Erythroblast (primary cell): Measurements from ENCODE around the gene SELENON.

Source experiments
- GATA1 ChIP-seq: IDR thresholded peaks from 2 replicates; pipeline ENCODE4 v1.6.1; 2011; ENCODE audit warnings: low read depth, mild to moderate bottlenecking, control low read depth, low read length, moderate library complexity
- POLR2A ChIP-seq: IDR thresholded peaks from 2 replicates; pipeline ENCODE4 v1.6.1; 2011; ENCODE audit warnings: mild to moderate bottlenecking, low read length

DNA sequence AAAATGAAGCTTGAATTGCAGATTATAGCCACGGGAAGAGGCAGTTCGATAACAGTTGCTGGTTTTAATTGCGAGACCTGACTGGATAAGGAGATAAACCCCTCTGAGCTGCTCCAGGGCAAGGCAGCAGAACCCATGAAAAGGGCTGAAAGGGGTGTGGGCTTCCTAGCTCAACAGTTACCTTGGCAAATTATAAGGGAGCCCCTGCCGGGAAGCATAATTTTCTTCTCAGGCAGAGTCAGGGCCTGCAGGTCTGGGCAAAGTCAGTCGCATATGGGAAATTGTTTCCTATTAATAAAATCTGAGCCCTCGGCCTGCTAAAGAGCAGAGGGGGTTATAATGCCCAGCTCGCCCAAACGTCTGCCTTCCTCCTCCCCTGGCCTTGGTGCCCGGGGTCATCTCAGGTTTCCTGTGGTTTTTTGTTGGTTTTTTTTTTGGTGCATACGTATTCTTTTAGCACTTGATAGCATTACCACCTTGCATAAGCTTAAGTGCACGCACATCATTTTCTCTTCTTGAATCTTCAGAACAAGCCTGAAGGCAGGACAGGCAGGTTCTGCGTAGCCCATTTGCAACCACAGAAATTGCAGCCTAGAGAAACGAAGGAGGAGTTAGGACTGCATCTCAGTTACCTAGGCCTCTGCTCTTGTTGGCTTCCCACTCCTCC, 33.9 kb upstream of the SELENON start:
- TF ChIP-seq POLR2A (no peak), GATA1 (no peak)
